HG03108 (cell line): ENCODE data around the gene NXN.
"Not testable (repeated sequence)": the region's sequence is repeated elsewhere in the genome, so short reads cannot be mapped to it uniquely, and the experiment has no call there.

Experiments used
- ATAC-seq: cut with Tn5 transposase; IDR thresholded peaks from one replicate; pipeline ENCODE4 v1.9.1; 2021; ENCODE audit warnings: moderate library complexity; ENCODE audit not compliant: unreplicated experiment

Gene NXN

GRCh38 chr17:957856-958421 lies 21.6 kb downstream of the NXN start:
- no peak for ATAC-seq

GRCh38 chr17:956905-957304 lies 22.7 kb downstream of the NXN start:
- ATAC-seq, result no peak

GRCh38 chr17:954431-955164 lies 25.0 kb downstream of the NXN start:
- ATAC-seq, result no peak

GRCh38 chr17:953767-954166 lies 25.8 kb downstream of the NXN start:
- no peak for ATAC-seq

GRCh38 chr17:952592-952991 lies 27.0 kb downstream of the NXN start:
- ATAC-seq, result not testable (repeated sequence)

GRCh38 chr17:951325-952132 lies 28.0 kb downstream of the NXN start:
- ATAC-seq, result no peak

GRCh38 chr17:949623-950303 lies 29.8 kb downstream of the NXN start:
- ATAC-seq, result no peak

GRCh38 chr17:948284-948852 lies 31.2 kb downstream of the NXN start:
- ATAC-seq, result no peak

GRCh38 chr17:946510-947236 lies 32.9 kb downstream of the NXN start:
- ATAC-seq, result no peak

GRCh38 chr17:945672-946071 lies 33.9 kb downstream of the NXN start:
- no peak for ATAC-seq

GRCh38 chr17:944266-944826 lies 35.2 kb downstream of the NXN start:
- no peak for ATAC-seq

- ATAC-seq, result no peak
Measured at GRCh38 chr17:935485-935884, 44.1 kb downstream of the NXN start.

- no peak for ATAC-seq
Measured at GRCh38 chr17:933312-934073, 46.1 kb downstream of the NXN start.

- no peak for ATAC-seq
Measured at GRCh38 chr17:930258-930657, 49.3 kb downstream of the NXN start.

GRCh38 chr17:929586-929985 lies 50.0 kb downstream of the NXN start:
- no peak for ATAC-seq

- ATAC-seq, result no peak
Measured at GRCh38 chr17:927611-928461, 51.7 kb downstream of the NXN start.

GRCh38 chr17:925817-926216 lies 53.8 kb downstream of the NXN start:
- no peak for ATAC-seq

GRCh38 chr17:924711-925475 lies 54.7 kb downstream of the NXN start:
- ATAC-seq, result no peak
